Measurements from ENCODE around the gene CD52. TPM values are rescaled to one million over a fixed set of nuclear protein-coding genes. Genes with fewer than 3 reads are reported as not detected.
A peak's percentile ranks its signal among the peaks of the same experiment; 100 is the strongest.

CD52 gene
- total and polyA plus RNA-seq, 2 of the 4 experiments (the other 2 are of a cell fraction): 1.6 TPM; not detected in 1

- no peak for DNase-seq
- peak overlapping the region; percentile 88 for H3K4me2 ChIP-seq (ENCODE audit: low read depth, low read length)
- peak overlapping the region; percentile 99 for H2AFZ ChIP-seq (replicated peaks; ENCODE audit: low read length, poor library complexity)
- H4K8ac ChIP-seq (ENCODE audit: low read depth in 2 of 2, low read length in 2 of 2): peak overlapping the region; percentile 74 to 79
- CTCF ChIA-PET: interaction anchor here (1.0 kb wide), 1 partner anchor 136 kb away, joined by 3 read pairs; the partner anchor contains the start of gene ZNF593
- no peak; the same call in 1 of the 2 replicates for ATAC-seq (ENCODE audit: low read depth)
- no peaks in the 10 kb centered on the region for H3K36me3 ChIP-seq (ENCODE audit: control insufficient read depth, insufficient read depth, low read length)
- peak overlapping the region; percentile 48; the same call in 1 of the 2 replicates for H3K23ac ChIP-seq (ENCODE audit: low read depth, low read length)
- H3K4ac ChIP-seq (ENCODE audit: low read depth, low read length): peak overlapping the region; percentile 79
- H3K9ac ChIP-seq (ENCODE audit: low read depth, low read length): peak overlapping the region; percentile 78
- no peak overlapping the region; the same call in 1 of the 2 replicates for H3K27ac ChIP-seq (ENCODE audit: insufficient read depth, low read length)
- no peak overlapping the region for H2BK5ac ChIP-seq (ENCODE audit: low read depth, low read length, poor library complexity, severe bottlenecking)
- H3K4me1 ChIP-seq (ENCODE audit: control insufficient read depth, insufficient read depth, low read length): peaks cover 14% of the 10 kb centered on the region
- H2BK15ac ChIP-seq (ENCODE audit: low read depth, low read length): no peak overlapping the region
- peak overlapping the region; percentile 31; the same call in 1 of the 2 replicates for H2AK5ac ChIP-seq (ENCODE audit: low read depth, low read length)
- peaks cover 20% of the 10 kb centered on the region for H3K9me1 ChIP-seq (ENCODE audit: insufficient read depth, low read length)
- no peak overlapping the region for H2BK20ac ChIP-seq (ENCODE audit: low read depth, low read length)
- no peak overlapping the region for H3K18ac ChIP-seq (ENCODE audit: low read depth, low read length)
- intact Hi-C loops (cut with micrococcal nuclease): no loop called here
- H4K91ac ChIP-seq (ENCODE audit: insufficient read depth, low read depth, low read length): peak overlapping the region; percentile 60; the same call in 1 of the 2 replicates
- peak overlapping the region; percentile 73 for H4K5ac ChIP-seq (ENCODE audit: low read depth, low read length)
- in situ Hi-C loops (cut with MboI; ENCODE audit: low sequenced_read_pairs): no loop called here
- H3K79me1 ChIP-seq (ENCODE audit: low read depth in 1 of 2, low read length in 2 of 2): peaks cover 12 to 42% of the 10 kb centered on the region in 2 experiments; a peak in 3 of 4 replicates
- peak overlapping the region; percentile 90 for H3K4me3 ChIP-seq (ENCODE audit: insufficient read depth, low read depth, low read length)
- TF ChIP-seq MXI1 (IDR thresholded peaks at IDR 0.05; ENCODE audit: borderline replicate concordance, low read depth, low read length) (no peak), NFE2L2 (IDR thresholded peaks at IDR 0.05; ENCODE audit: low read depth, low read length) (no peak), ELK1 (IDR thresholded peaks at IDR 0.05; ENCODE audit: borderline replicate concordance, low read depth, low read length) (no peak), RCOR1 (IDR thresholded peaks at IDR 0.05; ENCODE audit: insufficient replicate concordance, low read length) (no peak), BHLHE40 (IDR thresholded peaks at IDR 0.05; ENCODE audit: low read depth, low read length) (no peak), FOS (IDR thresholded peaks at IDR 0.05; ENCODE audit: low read depth, low read length) (no peak), MAZ (IDR thresholded peaks at IDR 0.05; ENCODE audit: borderline replicate concordance, low read depth, low read length) (no peak), CTCF (conservative IDR thresholded peaks at IDR 0.05; ENCODE audit: low read depth, low read length) (no peak), POLR2A (IDR thresholded peaks at IDR 0.05; ENCODE audit: low read depth, low read length) (no peak), CEBPB (IDR thresholded peaks at IDR 0.05; ENCODE audit: low read depth, low read length) (no peak)
- TF ChIP-seq, protein P1, sequence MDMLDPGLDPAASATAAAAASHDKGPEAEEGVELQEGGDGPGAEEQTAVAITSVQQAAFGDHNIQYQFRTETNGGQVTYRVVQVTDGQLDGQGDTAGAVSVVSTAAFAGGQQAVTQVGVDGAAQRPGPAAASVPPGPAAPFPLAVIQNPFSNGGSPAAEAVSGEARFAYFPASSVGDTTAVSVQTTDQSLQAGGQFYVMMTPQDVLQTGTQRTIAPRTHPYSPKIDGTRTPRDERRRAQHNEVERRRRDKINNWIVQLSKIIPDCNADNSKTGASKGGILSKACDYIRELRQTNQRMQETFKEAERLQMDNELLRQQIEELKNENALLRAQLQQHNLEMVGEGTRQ (IDR thresholded peaks at IDR 0.05; ENCODE audit: low read depth, low read length): no peak
- peak overlapping the region; percentile 87 for H2AK9ac ChIP-seq (replicated peaks; ENCODE audit: low read depth, low read length, poor library complexity)
- no peaks in the 10 kb centered on the region for H3K27me3 ChIP-seq (ENCODE audit: control insufficient read depth, insufficient read depth, low read length)
- POLR2A ChIA-PET (ENCODE audit: unreplicated experiment): no interaction called here
- H2BK120ac ChIP-seq (ENCODE audit: low read depth, low read length): peak overlapping the region; percentile 67; the same call in 1 of the 2 replicates
- H3K56ac ChIP-seq (ENCODE audit: extremely low read depth, insufficient read depth, low read length): no peak overlapping the region
- H4K20me1 ChIP-seq (ENCODE audit: insufficient read depth, low read length): no peaks in the 10 kb centered on the region
- dilution Hi-C loops (cut with HindIII; ENCODE audit: low sequenced_read_pairs, unreplicated experiment): no loop called here
- no TSS peak for BruUV-seq (replicated peaks)
- peak overlapping the region; percentile 88 for H3K14ac ChIP-seq (replicated peaks; ENCODE audit: low read depth, low read length)
- WGBS, 2 experiments (ENCODE audit: extremely low coverage in 2 of 2, insufficient read length in 1 of 2): 34 to 100% methylated on average over 1 to 6 of the region's 8 CpGs
- no peaks in the 10 kb centered on the region for H3K9me3 ChIP-seq (ENCODE audit: control insufficient read depth, insufficient read depth, low read length)
Measured at GRCh38 chr1:26305667-26306289, 12.0 kb upstream of the CD52 start.
